Smooth muscle cell (in vitro differentiated cells): ENCODE data around the gene SGO1. TPM values are rescaled to one million over a fixed set of nuclear protein-coding genes. Genes with fewer than 3 reads are reported as not detected.

Source experiments
- DNase-seq: peaks from one replicate; lab custom pipeline; 2025; ENCODE audit not compliant: unreplicated experiment; lab: John Stamatoyannopoulos, UW
- H2AFZ ChIP-seq: fragments of 200-600 bp; sonication (generic); 2 replicates; pipeline ENCODE4 v1.6.0; 2016; ENCODE audit warnings: antibody characterized with exemption, low read depth, mild to moderate bottlenecking
- H3F3A ChIP-seq: fragments of 200-600 bp; sonication (generic); 2 replicates; pipeline ENCODE4 v1.6.0; 2017; ENCODE audit warnings: antibody characterized with exemption, low read depth
- H3K27ac ChIP-seq: fragments of 200-600 bp; sonication (generic); 2 replicates; pipeline ENCODE4 v1.5.1; 2016; ENCODE audit warnings: low read depth, mild to moderate bottlenecking
- H3K27me3 ChIP-seq: fragments of 200-600 bp; sonication (generic); 2 replicates; pipeline ENCODE4 v1.6.1; 2016; ENCODE audit warnings: low read depth, mild to moderate bottlenecking
- H3K36me3 ChIP-seq: fragments of 200-600 bp; sonication (generic); 2 replicates; pipeline ENCODE4 v1.5.1; 2016; ENCODE audit warnings: low read depth
- H3K4me1 ChIP-seq: fragments of 200-600 bp; sonication (generic); 2 replicates; pipeline ENCODE4 v1.5.1; 2016; ENCODE audit warnings: low read depth
- H3K4me2 ChIP-seq: fragments of 200-600 bp; sonication (generic); 2 replicates; pipeline ENCODE4 v1.6.0; 2016; ENCODE audit warnings: mild to moderate bottlenecking
- H3K4me3 ChIP-seq: fragments of 200-600 bp; sonication (generic); 2 replicates; pipeline ENCODE4 v1.5.1; 2016; ENCODE audit warnings: mild to moderate bottlenecking
- H3K79me2 ChIP-seq: fragments of 200-600 bp; sonication (generic); 2 replicates; pipeline ENCODE4 v1.6.0; 2016; ENCODE audit warnings: low read depth, mild to moderate bottlenecking
- H3K9ac ChIP-seq: fragments of 200-600 bp; sonication (generic); 2 replicates; pipeline ENCODE4 v1.6.0; 2016; ENCODE audit warnings: low read depth
- H3K9me3 ChIP-seq: fragments of 200-600 bp; sonication (generic); replicated peaks from 2 replicates; pipeline ENCODE4 v1.5.1; 2016; ENCODE audit warnings: low read depth
- H4K20me1 ChIP-seq: fragments of 200-600 bp; sonication (generic); 2 replicates; pipeline ENCODE4 v1.6.0; 2016; ENCODE audit warnings: low read depth
- WGBS: methylation state at CpG from one replicate; pipeline ENCODE4 v1.1.7; 2016; ENCODE audit warnings: low lambda C conversion rate; 5-methylcytosine and 5-hydroxymethylcytosine counted together
- polyA plus RNA-seq: library from polyadenylated mRNA; unstranded; fragments of >200 nt; fragmentation: Nextera tagmentation; extraction: Ambion mirVana; gene quantifications from 2 replicates; pipeline ENCODE4 v1.2.1, GENCODE V29; 2016
- total RNA-seq: library from RNA; depleted of rRNA; stranded (reverse); fragments of >200 nt; gene quantifications from 2 replicates; pipeline ENCODE4 v1.2.3, GENCODE V29; 2014
- TF ChIP-seq, protein P1 (sequence below): fragments of 200-600 bp; sonication (generic); IDR thresholded peaks from 2 replicates; pipeline ENCODE4 v1.5.1; 2017; ENCODE audit warnings: borderline replicate concordance, mild to moderate bottlenecking, antibody characterized with exemption; ENCODE audit not compliant: insufficient read depth, poor library complexity, severe bottlenecking

SGO1 gene
- total and polyA plus RNA-seq, 2 experiments from 2014 or later, result 4.1 to 5.4 TPM

DNA sequence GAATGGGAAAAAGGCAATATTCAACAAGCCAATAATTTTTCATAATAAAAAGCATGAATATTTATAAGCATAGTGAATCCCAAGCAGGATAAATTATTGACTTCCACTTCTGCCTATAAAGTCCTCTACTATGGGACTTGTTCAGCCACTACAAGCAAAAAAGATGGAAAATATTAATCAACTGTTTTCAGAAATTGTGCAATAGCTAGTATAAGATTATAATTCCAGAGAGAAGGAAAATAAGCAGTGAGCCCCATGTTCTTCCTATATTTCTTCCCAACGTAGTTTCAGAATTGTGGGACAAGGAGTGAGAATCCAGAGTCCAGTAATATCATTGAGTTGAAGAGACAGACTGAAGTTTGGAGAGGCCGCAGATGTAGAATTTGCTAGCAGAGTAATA is 24.3 kb downstream of the SGO1 start:
- no peak overlapping the region for H3K9ac ChIP-seq
- TF ChIP-seq, protein P1, sequence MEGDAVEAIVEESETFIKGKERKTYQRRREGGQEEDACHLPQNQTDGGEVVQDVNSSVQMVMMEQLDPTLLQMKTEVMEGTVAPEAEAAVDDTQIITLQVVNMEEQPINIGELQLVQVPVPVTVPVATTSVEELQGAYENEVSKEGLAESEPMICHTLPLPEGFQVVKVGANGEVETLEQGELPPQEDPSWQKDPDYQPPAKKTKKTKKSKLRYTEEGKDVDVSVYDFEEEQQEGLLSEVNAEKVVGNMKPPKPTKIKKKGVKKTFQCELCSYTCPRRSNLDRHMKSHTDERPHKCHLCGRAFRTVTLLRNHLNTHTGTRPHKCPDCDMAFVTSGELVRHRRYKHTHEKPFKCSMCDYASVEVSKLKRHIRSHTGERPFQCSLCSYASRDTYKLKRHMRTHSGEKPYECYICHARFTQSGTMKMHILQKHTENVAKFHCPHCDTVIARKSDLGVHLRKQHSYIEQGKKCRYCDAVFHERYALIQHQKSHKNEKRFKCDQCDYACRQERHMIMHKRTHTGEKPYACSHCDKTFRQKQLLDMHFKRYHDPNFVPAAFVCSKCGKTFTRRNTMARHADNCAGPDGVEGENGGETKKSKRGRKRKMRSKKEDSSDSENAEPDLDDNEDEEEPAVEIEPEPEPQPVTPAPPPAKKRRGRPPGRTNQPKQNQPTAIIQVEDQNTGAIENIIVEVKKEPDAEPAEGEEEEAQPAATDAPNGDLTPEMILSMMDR, result no peak
- H3K27ac ChIP-seq, result no peak overlapping the region
- no peaks in the 10 kb centered on the region for H3F3A ChIP-seq
- no peaks in the 10 kb centered on the region for H3K9me3 ChIP-seq
- no peak for DNase-seq
- no peaks in the 10 kb centered on the region for H4K20me1 ChIP-seq
- no peak overlapping the region for H2AFZ ChIP-seq
- no peak overlapping the region for H3K4me2 ChIP-seq
- H3K4me1 ChIP-seq, result no peaks in the 10 kb centered on the region
- WGBS, result 99% methylated on average over 2 of the region's 2 CpGs
- no peaks in the 10 kb centered on the region for H3K79me2 ChIP-seq
- H3K36me3 ChIP-seq, result no peaks in the 10 kb centered on the region
- H3K27me3 ChIP-seq, result no peaks in the 10 kb centered on the region
- no peak overlapping the region for H3K4me3 ChIP-seq

DNA sequence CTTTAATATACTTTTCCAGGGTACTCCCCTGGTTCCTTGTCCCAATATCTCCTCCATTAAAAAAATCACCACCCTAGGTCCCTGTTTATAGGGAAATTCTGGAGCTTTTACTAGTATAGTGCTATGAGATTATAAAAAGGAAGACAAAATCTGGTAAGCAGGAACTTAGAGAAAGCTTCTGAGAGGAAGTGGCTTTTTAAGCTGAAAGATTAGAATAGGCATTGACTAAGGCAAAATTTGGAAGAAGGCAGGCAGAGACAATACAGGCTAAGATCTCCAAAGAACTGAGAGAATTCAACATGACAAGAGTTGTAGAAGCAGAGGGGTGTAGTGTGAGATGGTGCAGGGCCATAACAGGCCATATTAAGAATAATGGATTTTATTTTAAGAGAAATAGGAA is 25.8 kb downstream of the SGO1 start:
- Histone ChIP-seq H3K4me2 (no peak overlapping the region), H3K4me3 (no peak overlapping the region), H4K20me1 (no peaks in the 10 kb centered on the region), H3K79me2 (no peaks in the 10 kb centered on the region), H3K4me1 (no peaks in the 10 kb centered on the region), H3K27ac (no peak overlapping the region), H3F3A (no peaks in the 10 kb centered on the region), H3K9ac (no peak overlapping the region), H2AFZ (no peak overlapping the region), H3K9me3 (no peaks in the 10 kb centered on the region), H3K27me3 (no peaks in the 10 kb centered on the region), H3K36me3 (no peaks in the 10 kb centered on the region)
- DNase-seq, result no peak
- TF ChIP-seq, protein P1, result no peak

DNA sequence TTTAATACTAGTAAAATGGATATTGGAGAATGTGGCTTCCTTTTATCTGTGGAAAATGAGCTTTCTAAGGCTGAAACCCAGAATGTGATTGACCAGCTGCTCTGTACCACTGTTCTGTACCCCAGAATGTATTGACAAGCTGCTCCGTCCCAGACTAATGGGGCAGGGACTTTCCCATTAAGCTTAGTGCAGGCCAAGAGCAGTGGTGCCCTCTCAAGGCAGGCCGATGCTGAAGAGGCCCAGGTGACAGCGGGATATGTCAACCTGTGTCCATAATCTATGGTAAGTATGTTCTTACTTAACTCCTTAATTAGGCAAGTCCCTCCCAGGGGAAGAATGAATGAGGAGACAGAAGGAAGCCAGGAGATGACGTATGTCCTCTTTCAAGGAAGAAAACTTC is 31.1 kb downstream of the SGO1 start:
- H3K4me1 ChIP-seq, result peaks cover 3% of the 10 kb centered on the region
- no peak for DNase-seq

DNA sequence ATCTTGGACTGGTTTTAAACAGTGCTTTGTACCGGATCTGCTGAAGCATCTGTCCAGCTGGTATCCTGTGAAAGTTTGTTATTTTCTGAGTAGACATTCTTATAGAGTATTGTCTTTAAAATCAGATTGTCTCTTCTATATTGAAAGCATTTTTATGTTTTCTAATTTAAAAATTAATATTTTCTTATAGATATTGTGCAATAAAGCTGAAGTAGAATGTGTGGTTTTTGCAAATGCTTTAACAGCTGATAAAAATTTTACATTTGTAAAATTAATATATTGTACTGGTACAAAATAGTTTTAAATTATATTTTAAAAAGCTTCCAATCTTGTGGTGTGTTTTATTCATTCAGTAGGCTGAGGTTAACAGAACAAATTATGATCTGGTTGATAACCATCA is 31.9 kb downstream of the SGO1 start:
- no peak overlapping the region for H2AFZ ChIP-seq

More for the DNA sequence above, 31.1 kb downstream of the SGO1 start:
- no peaks in the 10 kb centered on the region for H3K79me2 ChIP-seq
- H3K27me3 ChIP-seq, result no peaks in the 10 kb centered on the region
- H3K4me3 ChIP-seq, result no peak overlapping the region
- WGBS, result 99% methylated on average over 4 of the region's 4 CpGs
- H3K9ac ChIP-seq, result no peak overlapping the region
- H2AFZ ChIP-seq, result no peak overlapping the region
- H3K36me3 ChIP-seq, result no peaks in the 10 kb centered on the region
- no peak overlapping the region for H3K4me2 ChIP-seq
- TF ChIP-seq, protein P1, result no peak
- H4K20me1 ChIP-seq, result no peaks in the 10 kb centered on the region
- H3F3A ChIP-seq, result no peaks in the 10 kb centered on the region
- no peaks in the 10 kb centered on the region for H3K9me3 ChIP-seq
- no peak overlapping the region for H3K27ac ChIP-seq

More for the DNA sequence above, 31.9 kb downstream of the SGO1 start:
- no peak overlapping the region for H3K4me2 ChIP-seq
- no peak overlapping the region for H3K4me3 ChIP-seq
- H3K79me2 ChIP-seq, result no peaks in the 10 kb centered on the region
- DNase-seq, result no peak
- no peaks in the 10 kb centered on the region for H3F3A ChIP-seq
- no peaks in the 10 kb centered on the region for H3K27me3 ChIP-seq
- TF ChIP-seq, protein P1, result no peak
- no peaks in the 10 kb centered on the region for H3K36me3 ChIP-seq
- peaks cover 3% of the 10 kb centered on the region for H3K4me1 ChIP-seq
- no peak overlapping the region for H3K9ac ChIP-seq
- no peaks in the 10 kb centered on the region for H4K20me1 ChIP-seq
- no peak overlapping the region for H3K27ac ChIP-seq
- H3K9me3 ChIP-seq, result no peaks in the 10 kb centered on the region
- 92% methylated on average over 1 of the region's 1 CpG for WGBS
